ENCODE results near the gene CCDC7.

DNA sequence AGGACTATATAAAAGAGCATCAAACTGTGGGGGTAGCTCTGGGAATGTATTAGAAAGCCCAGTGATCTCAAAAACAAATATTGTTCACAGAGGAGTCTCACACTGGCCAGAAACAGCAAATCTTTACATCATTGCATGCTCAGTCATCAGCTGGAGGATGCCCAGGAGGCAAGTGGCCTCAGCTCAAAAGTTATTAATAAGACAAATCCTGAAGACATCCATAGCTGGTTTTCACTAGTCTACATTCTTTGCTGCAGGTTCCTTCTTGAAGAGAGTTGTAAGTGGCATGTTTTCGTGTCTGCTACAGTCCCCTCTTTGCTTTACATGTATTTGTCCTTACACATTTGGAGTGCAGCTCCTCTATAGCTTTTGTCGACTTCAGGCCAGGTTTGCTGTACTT, 8.6 kb upstream of the CCDC7 start:
- TF ChIP-seq POLR2A (IDR thresholded peaks at IDR 0.05; ENCODE audit: low read length) (no peak), GATA1 (IDR thresholded peaks at IDR 0.05; ENCODE audit: low read depth, low read length) (no peak)
